HCT116 (cell line): ENCODE data around the gene PXK.
A peak's percentile ranks its signal among the peaks of the same experiment; 100 is the strongest.

Experiments
- CEBPB ChIP-seq: IDR thresholded peaks from 2 replicates; pipeline ENCODE4 v1.6.1; 2012; ENCODE audit warnings: low read depth
- EZH2 ChIP-seq: fragments of 200-600 bp; sonication (generic); IDR thresholded peaks from 2 replicates; pipeline ENCODE4 v1.6.1; 2017; ENCODE audit warnings: antibody characterized with exemption, mixed run types
- EZH2phosphoT487 ChIP-seq: fragments of 200-600 bp; IDR thresholded peaks from 2 replicates; pipeline ENCODE4 v1.6.1; 2018; ENCODE audit warnings: antibody characterized with exemption, borderline replicate concordance
- SP1 ChIP-seq: IDR thresholded peaks from 2 replicates; pipeline ENCODE4 v1.6.1; 2012; ENCODE audit warnings: low read depth
- SRF ChIP-seq: IDR thresholded peaks from 2 replicates; pipeline ENCODE4 v1.6.1; 2012; ENCODE audit warnings: low read depth
- TCF7L2 ChIP-seq: IDR thresholded peaks from 2 replicates; pipeline ENCODE4 v1.7.0; 2011; ENCODE audit warnings: borderline replicate concordance, inconsistent platforms; ENCODE audit not compliant: insufficient read depth, insufficient read length; ENCODE audit errors: extremely low read depth
- YY1 ChIP-seq: IDR thresholded peaks from 2 replicates; pipeline ENCODE4 v1.6.1; 2011; ENCODE audit warnings: low read length, low read depth, moderate library complexity, mild to moderate bottlenecking; ENCODE audit not compliant: insufficient replicate concordance; ENCODE audit errors: extremely low read depth
- TF ChIP-seq, protein P1 (sequence below), 3 experiments: fragments of 200-600 bp in 1 of 3; sonication (generic) in 1 of 3; IDR thresholded peaks in 2 of 3; conservative IDR thresholded peaks in 1 of 3; 2 replicates each; pipeline ENCODE4 v1.5.1; 2012 to 2017; ENCODE audit warnings: low read depth in 2 of 3, low read length in 2 of 3, antibody characterized with exemption in 1 of 3, borderline replicate concordance in 1 of 3, control low read depth in 1 of 3, mild to moderate bottlenecking in 1 of 3, mixed read lengths in 1 of 3, mixed run types in 1 of 3, moderate library complexity in 1 of 3; ENCODE audit not compliant: insufficient read depth in 1 of 3
- TF ChIP-seq, protein P2 (sequence below): IDR thresholded peaks from 2 replicates; pipeline ENCODE4 v1.6.1; 2012
- TF ChIP-seq, protein P3 (sequence below): IDR thresholded peaks from 2 replicates; pipeline ENCODE4 v1.6.1; 2012; ENCODE audit warnings: low read depth

DNA sequence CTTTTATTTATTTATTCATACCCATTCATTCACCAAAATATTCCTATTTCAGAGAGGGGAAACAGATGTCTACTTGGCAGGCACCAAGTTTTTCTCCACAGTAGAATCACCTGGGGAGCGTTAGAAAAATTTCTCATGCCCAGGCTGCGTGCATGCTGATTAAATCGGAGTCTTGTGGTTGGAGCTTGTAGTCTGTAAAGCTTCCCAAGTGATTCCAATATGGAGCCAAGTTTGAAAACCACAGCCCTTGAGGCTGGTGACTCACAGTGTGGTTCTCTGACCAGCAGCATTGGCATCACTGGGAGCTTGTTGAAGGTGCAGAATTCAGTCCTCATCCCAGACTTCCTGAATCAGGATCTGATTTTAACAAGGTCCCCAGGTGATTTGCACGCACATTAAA, 51.2 kb downstream of the PXK start:
- TF ChIP-seq TCF7L2 (no peak), SRF (no peak), CEBPB (no peak), SP1 (peak; percentile 21; the same call in 1 of the 2 replicates), EZH2phosphoT487 (no peak), YY1 (no peak), EZH2 (no peak)
- TF ChIP-seq, protein P1, sequence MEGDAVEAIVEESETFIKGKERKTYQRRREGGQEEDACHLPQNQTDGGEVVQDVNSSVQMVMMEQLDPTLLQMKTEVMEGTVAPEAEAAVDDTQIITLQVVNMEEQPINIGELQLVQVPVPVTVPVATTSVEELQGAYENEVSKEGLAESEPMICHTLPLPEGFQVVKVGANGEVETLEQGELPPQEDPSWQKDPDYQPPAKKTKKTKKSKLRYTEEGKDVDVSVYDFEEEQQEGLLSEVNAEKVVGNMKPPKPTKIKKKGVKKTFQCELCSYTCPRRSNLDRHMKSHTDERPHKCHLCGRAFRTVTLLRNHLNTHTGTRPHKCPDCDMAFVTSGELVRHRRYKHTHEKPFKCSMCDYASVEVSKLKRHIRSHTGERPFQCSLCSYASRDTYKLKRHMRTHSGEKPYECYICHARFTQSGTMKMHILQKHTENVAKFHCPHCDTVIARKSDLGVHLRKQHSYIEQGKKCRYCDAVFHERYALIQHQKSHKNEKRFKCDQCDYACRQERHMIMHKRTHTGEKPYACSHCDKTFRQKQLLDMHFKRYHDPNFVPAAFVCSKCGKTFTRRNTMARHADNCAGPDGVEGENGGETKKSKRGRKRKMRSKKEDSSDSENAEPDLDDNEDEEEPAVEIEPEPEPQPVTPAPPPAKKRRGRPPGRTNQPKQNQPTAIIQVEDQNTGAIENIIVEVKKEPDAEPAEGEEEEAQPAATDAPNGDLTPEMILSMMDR (IDR thresholded peaks at IDR 0.05 in 2 of 3, conservative IDR thresholded peaks at IDR 0.05 in 1 of 3; ENCODE audit: borderline replicate concordance in 1 of 3, insufficient read depth in 1 of 3, low read depth in 2 of 3, low read length in 2 of 3), result no peak
- TF ChIP-seq, protein P2, sequence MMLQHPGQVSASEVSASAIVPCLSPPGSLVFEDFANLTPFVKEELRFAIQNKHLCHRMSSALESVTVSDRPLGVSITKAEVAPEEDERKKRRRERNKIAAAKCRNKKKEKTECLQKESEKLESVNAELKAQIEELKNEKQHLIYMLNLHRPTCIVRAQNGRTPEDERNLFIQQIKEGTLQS, result no peak
- TF ChIP-seq, protein P3, sequence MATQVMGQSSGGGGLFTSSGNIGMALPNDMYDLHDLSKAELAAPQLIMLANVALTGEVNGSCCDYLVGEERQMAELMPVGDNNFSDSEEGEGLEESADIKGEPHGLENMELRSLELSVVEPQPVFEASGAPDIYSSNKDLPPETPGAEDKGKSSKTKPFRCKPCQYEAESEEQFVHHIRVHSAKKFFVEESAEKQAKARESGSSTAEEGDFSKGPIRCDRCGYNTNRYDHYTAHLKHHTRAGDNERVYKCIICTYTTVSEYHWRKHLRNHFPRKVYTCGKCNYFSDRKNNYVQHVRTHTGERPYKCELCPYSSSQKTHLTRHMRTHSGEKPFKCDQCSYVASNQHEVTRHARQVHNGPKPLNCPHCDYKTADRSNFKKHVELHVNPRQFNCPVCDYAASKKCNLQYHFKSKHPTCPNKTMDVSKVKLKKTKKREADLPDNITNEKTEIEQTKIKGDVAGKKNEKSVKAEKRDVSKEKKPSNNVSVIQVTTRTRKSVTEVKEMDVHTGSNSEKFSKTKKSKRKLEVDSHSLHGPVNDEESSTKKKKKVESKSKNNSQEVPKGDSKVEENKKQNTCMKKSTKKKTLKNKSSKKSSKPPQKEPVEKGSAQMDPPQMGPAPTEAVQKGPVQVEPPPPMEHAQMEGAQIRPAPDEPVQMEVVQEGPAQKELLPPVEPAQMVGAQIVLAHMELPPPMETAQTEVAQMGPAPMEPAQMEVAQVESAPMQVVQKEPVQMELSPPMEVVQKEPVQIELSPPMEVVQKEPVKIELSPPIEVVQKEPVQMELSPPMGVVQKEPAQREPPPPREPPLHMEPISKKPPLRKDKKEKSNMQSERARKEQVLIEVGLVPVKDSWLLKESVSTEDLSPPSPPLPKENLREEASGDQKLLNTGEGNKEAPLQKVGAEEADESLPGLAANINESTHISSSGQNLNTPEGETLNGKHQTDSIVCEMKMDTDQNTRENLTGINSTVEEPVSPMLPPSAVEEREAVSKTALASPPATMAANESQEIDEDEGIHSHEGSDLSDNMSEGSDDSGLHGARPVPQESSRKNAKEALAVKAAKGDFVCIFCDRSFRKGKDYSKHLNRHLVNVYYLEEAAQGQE, result no peak
